Osteocyte (in vitro differentiated cells): ENCODE results near the gene LDHAL6B. TPM values are rescaled to one million over a fixed set of nuclear protein-coding genes. Genes with fewer than 3 reads are reported as not detected.

Experiments
- DNase-seq: peaks from one replicate; pipeline ENCODE4 v3.0.0; 2021; ENCODE audit warnings: mixed read lengths; ENCODE audit not compliant: unreplicated experiment; ENCODE audit errors: extremely low spot score
- H3K27ac Mint-ChIP-seq: one replicate; pipeline ENCODE4 v1.8.0; 2021; ENCODE audit warnings: mild to moderate bottlenecking, mixed read lengths; ENCODE audit not compliant: unreplicated experiment
- H3K27me3 Mint-ChIP-seq: one replicate; pipeline ENCODE4 v1.8.0; 2021; ENCODE audit warnings: mixed read lengths; ENCODE audit not compliant: unreplicated experiment
- H3K36me3 Mint-ChIP-seq: one replicate; pipeline ENCODE4 v1.8.0; 2021; ENCODE audit warnings: mixed read lengths; ENCODE audit not compliant: unreplicated experiment
- H3K4me1 Mint-ChIP-seq: one replicate; pipeline ENCODE4 v1.8.0; 2021; ENCODE audit warnings: mixed read lengths; ENCODE audit not compliant: unreplicated experiment
- H3K4me3 Mint-ChIP-seq: one replicate; pipeline ENCODE4 v1.8.0; 2021; ENCODE audit warnings: mild to moderate bottlenecking, moderate library complexity, mixed read lengths; ENCODE audit not compliant: unreplicated experiment
- H3K9me3 Mint-ChIP-seq: one replicate; pipeline ENCODE4 v1.8.0; 2021; ENCODE audit warnings: mixed read lengths; ENCODE audit not compliant: unreplicated experiment
- CTCF ChIP-seq: fragments of 200-600 bp; sonication (generic); IDR thresholded peaks from 2 replicates; pipeline ENCODE4 v1.5.0; 2021; ENCODE audit warnings: antibody characterized with exemption, mild to moderate bottlenecking, moderate library complexity
- total RNA-seq: library from RNA; stranded (reverse); gene quantifications from 2 replicates; pipeline ENCODE4 v1.2.1, GENCODE V29; 2021

Gene LDHAL6B
- total RNA-seq, 1 donor from 2014 or later, result not detected

DNA sequence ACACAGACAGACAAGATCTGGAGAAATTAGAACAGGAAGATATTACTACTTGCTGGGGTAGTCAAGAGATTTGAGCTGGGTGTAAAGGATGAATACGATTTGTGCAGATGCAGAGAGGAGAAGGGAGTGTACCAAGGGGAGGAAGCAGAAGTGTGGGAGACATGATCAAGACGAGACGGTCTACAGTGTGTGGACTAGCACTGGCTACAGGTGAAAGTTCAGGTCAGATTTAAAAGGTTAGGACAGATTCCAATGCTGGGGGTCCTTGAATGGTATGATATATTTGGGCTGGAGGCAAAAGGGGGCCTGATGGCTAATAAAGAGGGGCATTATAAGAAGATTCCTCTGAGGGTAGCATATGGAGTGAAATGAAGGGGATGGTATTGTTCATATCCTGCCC is 12.1 kb downstream of the LDHAL6B start:
- H3K4me3 Mint-ChIP-seq, result no peak overlapping the region
- no peak for TF ChIP-seq CTCF
- no peaks in the 10 kb centered on the region for H3K9me3 Mint-ChIP-seq
- peaks cover 21% of the 10 kb centered on the region for H3K4me1 Mint-ChIP-seq
- no peak overlapping the region for H3K27ac Mint-ChIP-seq
- H3K36me3 Mint-ChIP-seq, result peaks cover 34% of the 10 kb centered on the region
- no peak for DNase-seq
- H3K27me3 Mint-ChIP-seq, result no peaks in the 10 kb centered on the region

DNA sequence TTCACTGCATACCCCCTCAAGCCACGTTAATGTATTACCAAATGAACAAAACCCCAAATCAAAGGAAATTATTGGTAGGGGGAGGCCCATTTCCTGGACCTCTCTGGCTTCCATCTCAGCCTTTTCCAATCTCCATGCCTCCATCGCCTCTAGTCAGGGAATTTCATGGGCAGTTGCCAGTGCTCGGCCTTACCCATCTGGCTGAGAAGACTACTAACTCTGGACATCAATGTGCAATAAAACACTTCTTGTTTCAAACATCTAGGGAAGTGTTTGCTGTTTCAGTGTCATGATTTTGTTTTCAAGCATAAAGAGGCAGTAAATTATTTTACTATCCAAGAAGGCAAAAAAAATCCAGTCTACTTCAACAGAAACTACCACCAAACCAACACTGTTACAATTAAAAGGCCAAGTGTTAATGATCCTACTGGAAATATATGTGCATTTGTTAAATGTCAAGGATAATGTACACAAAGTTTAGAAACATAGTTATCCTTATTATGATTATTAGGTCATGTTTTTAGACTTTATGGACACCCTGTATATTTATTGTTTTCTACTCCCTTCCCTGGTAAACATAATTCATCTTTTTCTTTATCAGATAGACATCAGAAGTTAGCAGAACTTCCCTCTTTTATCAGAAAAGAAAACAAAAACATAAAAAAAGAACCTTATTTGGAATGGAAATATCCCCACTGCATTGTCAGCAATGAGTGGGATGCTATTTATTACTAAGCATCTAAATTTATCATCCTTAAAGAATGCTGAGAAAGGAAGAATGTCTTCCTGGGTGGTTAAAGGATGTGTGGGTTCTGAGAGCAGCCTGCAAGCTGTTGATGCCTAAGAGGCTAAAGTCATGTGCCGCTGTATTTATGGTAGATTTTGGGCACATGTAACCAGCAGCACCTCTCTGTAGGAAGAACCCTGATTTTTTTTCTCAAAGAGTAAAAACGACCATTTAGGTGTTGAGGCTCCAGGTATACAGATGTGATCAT is 15.2 kb downstream of the LDHAL6B start:
- no peaks in the 10 kb centered on the region for H3K27me3 Mint-ChIP-seq
- H3K4me3 Mint-ChIP-seq, result no peak overlapping the region
- H3K27ac Mint-ChIP-seq, result peak overlapping the region; percentile 81
- peak; percentile 10 for DNase-seq
- H3K4me1 Mint-ChIP-seq, result peaks cover 37% of the 10 kb centered on the region
- peaks cover 33% of the 10 kb centered on the region for H3K36me3 Mint-ChIP-seq
- H3K9me3 Mint-ChIP-seq, result no peaks in the 10 kb centered on the region
- no peak for TF ChIP-seq CTCF

DNA sequence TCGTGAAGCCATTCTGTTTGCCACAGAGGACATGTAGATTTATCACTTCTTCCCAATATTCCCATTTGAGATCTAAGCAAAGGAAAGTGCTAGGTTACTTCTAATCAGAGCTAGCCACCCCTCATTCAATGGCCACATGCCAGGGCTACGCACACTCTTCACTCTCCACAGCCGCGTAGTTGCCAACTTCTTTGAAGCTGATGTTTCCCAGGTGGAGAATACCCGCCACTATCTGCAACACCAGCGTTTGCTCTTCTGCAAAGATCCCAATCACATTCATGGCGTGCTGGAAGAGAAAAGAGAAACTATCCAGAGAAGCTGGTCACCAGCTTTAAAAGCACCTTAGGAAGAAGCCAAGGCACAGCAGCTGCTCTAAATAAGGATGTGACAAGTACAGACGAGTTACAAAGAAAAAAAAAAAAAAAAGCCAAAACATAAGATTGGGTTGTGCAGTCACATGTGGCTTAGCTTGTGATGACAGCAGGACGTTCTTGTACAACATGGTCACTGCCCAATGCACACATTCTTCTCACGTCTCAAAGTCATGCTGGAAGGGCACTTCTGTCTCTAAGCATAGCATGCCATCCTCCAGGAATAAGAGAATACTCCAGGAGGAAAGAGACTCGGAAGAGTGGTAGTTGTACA is 16.4 kb downstream of the LDHAL6B start:
- Mint-ChIP-seq H3K9me3 (no peaks in the 10 kb centered on the region), H3K27me3 (no peaks in the 10 kb centered on the region), H3K27ac (peak overlapping the region; percentile 14), H3K4me3 (no peak overlapping the region), H3K36me3 (peaks cover 36% of the 10 kb centered on the region), H3K4me1 (peaks cover 43% of the 10 kb centered on the region)
- TF ChIP-seq CTCF, result no peak
- peak; percentile 21 for DNase-seq

DNA sequence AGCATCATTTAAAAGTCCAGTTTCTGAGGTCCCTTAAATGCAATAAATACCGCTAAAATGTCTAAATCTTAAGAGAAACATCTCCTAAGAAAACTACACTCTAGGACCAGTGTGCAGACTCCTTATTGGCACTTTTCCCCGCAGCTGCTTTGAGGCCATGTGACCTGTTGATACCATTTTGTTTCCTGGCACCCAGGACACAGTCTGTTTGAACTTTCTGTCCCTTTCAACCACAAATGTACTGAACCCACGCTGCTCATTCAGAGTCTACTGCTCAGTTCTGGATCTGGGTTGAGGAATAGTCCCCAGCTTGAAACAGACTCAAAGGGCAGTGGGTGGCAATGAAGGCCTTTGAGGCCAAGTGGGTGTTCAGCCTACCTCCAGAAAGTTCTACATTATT is 17.1 kb downstream of the LDHAL6B start:
- Mint-ChIP-seq H3K27me3 (no peaks in the 10 kb centered on the region), H3K27ac (no peak overlapping the region), H3K36me3 (peaks cover 29% of the 10 kb centered on the region), H3K4me1 (peaks cover 43% of the 10 kb centered on the region), H3K4me3 (no peak overlapping the region), H3K9me3 (no peaks in the 10 kb centered on the region)
- TF ChIP-seq CTCF, result no peak
- DNase-seq, result peak; percentile 15

DNA sequence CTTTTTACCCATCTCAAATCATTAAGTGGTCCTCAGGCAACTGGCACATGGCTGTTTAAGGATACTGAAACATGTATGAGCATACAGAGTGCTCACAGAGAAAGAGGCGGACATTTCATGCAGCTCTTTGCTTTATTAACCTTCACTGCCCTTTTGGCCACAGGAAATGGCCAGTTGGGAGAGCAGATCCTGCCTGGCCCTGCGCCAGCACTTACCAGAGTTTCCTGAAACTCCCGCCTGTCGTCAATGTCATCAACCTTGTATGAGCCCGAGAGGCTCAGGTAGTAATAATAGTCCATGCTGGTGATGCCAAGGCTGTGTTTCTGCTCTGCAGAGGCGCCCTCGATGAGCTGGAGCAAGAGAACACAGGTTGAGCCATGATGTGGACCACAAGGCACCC is 17.8 kb downstream of the LDHAL6B start:
- H3K4me3 Mint-ChIP-seq, result no peak overlapping the region
- H3K4me1 Mint-ChIP-seq, result peaks cover 43% of the 10 kb centered on the region
- H3K9me3 Mint-ChIP-seq, result no peaks in the 10 kb centered on the region
- no peaks in the 10 kb centered on the region for H3K27me3 Mint-ChIP-seq
- peaks cover 29% of the 10 kb centered on the region for H3K36me3 Mint-ChIP-seq
- H3K27ac Mint-ChIP-seq, result no peak overlapping the region
- no peak for TF ChIP-seq CTCF
- peak; percentile 34 for DNase-seq
